GM18870 (cell line): ENCODE measurements around the gene IAPP.
"Not testable (repeated sequence)": the region's sequence is repeated elsewhere in the genome, so short reads cannot be mapped to it uniquely, and the experiment has no call there.

Source experiments
- ATAC-seq: cut with Tn5 transposase; IDR thresholded peaks from one replicate; pipeline ENCODE4 v1.9.1; 2021; ENCODE audit warnings: moderate library complexity; ENCODE audit not compliant: unreplicated experiment

IAPP gene

DNA sequence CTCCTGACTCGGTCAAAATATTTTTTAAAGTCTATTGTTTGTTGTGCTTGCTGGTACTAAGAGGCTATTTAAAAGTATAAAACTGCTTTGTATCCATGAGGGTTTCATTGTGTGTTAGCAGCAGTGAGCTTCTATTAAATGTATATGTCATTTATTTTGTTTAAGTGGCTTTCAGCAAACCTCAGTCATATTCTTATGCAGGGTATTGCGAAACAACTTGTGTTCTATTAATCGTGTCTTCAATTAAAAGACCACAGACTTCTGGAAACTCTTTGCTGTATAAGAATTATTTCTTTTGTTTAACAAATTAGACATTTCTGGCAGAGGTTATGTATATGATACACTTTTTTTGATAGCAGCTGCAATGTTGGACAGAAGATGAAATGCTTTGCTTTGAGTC is 6.5 kb downstream of the IAPP start:
- ATAC-seq = no peak

GRCh38 chr12:21381320-21381719 is 8.6 kb downstream of the IAPP start:
- ATAC-seq = not testable (repeated sequence)

DNA sequence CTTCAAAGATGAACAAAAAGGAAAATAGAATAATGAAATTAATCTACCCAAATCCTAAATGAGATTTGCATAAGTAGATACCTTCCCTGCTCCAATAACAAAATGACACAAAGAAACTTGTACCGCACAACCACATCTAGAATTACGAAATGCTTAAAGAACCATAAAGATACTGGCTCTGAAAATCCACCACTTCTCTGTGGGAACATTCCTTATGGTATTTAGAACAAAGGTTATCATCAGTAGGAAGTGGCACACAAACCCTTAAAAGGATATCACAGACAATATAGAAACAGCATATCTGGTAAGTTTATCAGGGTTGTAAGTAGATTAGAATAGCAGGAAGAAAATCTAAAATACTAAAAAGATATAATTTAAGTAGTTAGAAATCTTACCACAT is 11.6 kb downstream of the IAPP start:
- no peak for ATAC-seq

DNA sequence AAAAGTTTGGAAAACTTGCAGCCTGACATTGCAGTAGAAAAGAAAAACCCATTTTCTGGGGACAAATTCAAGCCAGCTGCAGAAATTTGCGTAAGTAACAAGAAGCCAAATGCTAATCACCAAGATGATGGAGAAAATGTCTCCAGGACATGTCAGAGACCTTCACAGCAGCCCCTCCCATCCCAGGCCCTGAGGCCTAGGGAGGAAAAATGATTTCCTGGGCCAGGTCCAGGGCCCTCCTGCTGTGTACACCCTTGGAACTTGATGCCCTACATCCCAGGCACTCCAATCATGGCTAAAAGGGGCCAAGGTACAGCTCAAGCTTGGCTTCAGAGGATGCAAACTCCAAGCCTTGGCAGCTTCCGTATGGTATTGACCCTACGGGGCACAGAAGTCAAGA is 14.5 kb downstream of the IAPP start:
- ATAC-seq = no peak

GRCh38 chr12:21392384-21392783 is 19.7 kb downstream of the IAPP start:
- no peak for ATAC-seq

DNA sequence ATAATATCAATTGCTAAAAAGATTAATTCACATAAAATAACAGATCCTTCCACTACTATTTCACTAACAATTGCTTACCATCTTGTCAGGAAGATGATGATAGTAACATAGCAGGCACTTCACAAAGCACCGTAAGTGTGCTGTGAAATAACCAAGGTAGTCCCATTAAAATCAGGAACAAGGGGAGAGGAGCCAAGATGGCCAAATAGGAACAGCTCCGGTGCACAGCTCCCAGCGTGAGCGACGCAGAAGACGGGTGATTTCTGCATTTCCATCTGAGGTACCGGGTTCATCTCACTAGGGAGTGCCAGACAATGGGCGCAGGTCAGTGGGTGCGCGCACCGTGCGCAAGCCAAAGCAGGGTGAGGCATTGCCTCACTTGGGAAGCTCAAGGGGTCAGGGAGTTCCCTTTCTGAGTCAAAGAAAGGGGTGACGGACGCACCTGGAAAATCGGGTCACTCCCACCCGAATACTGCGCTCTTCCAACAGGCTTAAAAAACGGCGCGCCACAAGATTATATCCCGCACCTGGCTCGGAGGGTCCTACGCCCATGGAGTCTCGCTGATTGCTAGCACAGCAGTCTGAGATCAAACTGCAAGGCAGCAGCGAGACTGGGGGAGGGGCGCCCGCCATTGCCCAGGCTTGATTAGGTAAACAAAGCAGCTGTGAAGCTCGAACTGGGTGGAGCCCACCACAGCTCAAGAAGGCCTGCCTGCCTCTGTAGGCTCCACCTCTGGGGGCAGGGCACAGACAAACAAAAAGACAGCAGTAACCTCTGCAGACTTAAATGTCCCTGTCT is 22.3 kb downstream of the IAPP start:
- not testable (repeated sequence) for ATAC-seq

GRCh38 chr12:21413369-21414277 is 40.9 kb downstream of the IAPP start:
- ATAC-seq = no peak

DNA sequence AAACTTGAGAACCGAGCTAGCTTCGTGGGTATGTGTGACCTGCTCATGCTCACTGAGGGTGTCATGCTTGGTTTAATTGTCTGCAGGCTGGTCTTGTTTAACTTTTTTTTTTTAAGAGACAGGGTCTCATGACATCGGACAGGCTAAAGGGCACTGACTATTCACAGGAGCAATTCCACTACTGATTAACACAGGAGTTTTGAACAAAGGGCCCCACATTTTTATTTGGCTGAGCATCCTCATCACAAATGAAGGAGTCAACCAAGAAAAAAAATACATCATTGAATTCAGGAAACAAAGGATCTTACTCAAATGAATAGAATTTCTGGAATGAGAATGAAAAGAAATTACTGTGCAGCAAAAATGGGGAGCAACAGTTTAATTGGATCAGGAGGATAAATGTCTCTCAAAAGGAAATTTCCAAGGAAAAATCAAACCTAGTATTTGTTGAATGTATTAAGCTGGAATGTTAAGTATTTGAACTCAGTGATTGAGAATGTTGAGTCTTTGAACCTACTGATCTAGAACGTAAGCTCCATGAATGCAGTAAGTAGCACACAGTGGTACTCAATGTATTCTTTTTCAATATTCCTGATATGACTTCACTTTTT is 43.9 kb downstream of the IAPP start:
- no peak for ATAC-seq

DNA sequence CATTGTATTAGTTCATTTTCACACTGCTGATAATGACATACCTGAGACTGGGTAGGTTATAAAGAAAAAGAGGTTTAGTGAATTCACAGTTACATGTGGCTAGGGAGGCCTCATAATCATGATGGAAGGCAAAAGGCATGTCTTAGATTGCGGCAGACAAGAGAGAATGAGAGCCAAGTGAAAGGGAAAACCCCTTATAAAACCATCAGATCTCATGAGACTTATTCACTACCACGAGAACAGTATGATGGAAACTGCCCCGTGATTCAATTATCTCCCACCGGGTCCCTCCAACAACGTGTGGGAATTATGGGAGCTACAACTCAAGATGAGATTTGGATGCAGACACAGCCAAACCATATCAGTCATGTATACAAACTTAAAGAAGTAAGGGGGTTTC is 45.7 kb downstream of the IAPP start:
- not testable (repeated sequence) for ATAC-seq

DNA sequence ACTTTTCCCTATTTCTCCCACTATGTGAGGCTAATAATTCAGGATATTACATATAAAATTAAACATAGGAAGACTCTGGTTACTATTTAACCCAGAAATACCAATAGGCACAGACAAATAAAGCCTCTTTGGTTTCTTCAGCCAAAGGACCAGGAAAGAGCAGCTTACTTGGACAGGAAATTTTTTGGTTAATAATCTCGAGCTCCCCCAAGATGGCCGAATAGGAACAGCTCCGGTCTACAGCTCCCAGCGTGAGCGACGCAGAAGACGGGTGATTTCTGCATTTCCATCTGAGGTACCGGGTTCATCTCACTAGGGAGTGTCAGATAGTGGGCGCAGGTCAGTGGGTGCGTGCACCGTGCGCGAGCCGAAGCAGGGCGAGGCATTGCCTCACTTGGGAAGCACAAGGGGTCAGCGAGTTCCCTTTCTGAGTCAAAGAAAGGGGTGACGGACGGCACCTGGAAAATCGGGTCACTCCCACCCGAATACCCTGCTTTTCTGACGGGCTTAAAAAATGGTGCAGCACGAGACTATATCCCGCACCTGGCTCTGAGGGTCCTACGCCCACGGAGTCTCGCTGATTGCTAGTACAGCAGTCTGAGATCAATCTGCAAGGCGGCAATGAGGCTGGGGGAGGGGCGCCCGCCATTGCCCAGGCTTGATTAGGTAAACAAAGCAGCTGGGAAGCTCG is 46.5 kb downstream of the IAPP start:
- not testable (repeated sequence) for ATAC-seq

DNA sequence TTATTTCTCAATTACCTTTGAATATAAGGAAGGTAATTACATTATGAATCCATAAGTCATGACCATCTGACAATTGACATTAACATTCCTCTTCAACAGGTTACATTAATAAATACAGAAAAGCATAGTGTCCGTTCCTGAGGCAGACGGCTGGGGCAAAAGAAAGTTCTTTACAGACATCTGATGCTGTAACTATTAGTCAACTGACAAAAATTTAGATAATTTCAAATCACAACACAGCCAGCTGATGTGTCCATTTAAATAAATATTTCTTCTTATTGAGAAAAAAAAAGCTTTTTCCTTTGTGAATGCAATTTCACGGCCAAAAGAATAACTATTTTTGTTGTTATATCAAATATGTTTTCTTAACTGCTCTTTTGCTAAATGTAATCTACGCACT is 55.5 kb downstream of the IAPP start:
- ATAC-seq = no peak
